ENCODE results near the gene S1PR5. TPM values are rescaled to one million over a fixed set of nuclear protein-coding genes. Genes with fewer than 3 reads are reported as not detected.
"Not testable (repeated sequence)": the region's sequence is repeated elsewhere in the genome, so short reads cannot be mapped to it uniquely, and the experiment has no call there.

S1PR5 gene
- total RNA-seq, 1 donor from 2014 or later = 0.83 TPM

GRCh38 chr19:10544242-10544752 is 27.1 kb upstream of the S1PR5 start:
- Mint-ChIP-seq H3K27ac (ENCODE audit: unreplicated experiment) (peak overlapping the region; percentile 71), H3K36me3 (ENCODE audit: unreplicated experiment) (peaks cover 2% of the 10 kb centered on the region), H3K9me3 (ENCODE audit: unreplicated experiment) (no peaks in the 10 kb centered on the region), H3K27me3 (ENCODE audit: unreplicated experiment) (no peaks in the 10 kb centered on the region), H3K4me1 (ENCODE audit: unreplicated experiment) (peaks cover 12% of the 10 kb centered on the region), H3K4me3 (ENCODE audit: unreplicated experiment) (peak overlapping the region; percentile 82)
- no peak for DNase-seq (ENCODE audit: extremely low spot score, unreplicated experiment)
- no peak for TF ChIP-seq CTCF (IDR thresholded peaks at IDR 0.05)

GRCh38 chr19:10543420-10544241 is 26.4 kb upstream of the S1PR5 start, which contains the start of gene ATG4D:
Gene ATG4D, plus strand, starts transcription at chr19:10543904. Its CDS starts 187 bp downstream, at chr19:10544091.
- peak; percentile 92 for DNase-seq (ENCODE audit: extremely low spot score, unreplicated experiment)
- Mint-ChIP-seq H3K36me3 (ENCODE audit: unreplicated experiment) (peaks cover 2% of the 10 kb centered on the region), H3K27ac (ENCODE audit: unreplicated experiment) (peak within 1 kb of the TSS; percentile 71)

GRCh38 chr19:10543059-10543419 is 25.8 kb upstream of the S1PR5 start:
- Mint-ChIP-seq H3K9me3 (ENCODE audit: unreplicated experiment) (no peaks in the 10 kb centered on the region), H3K4me3 (ENCODE audit: unreplicated experiment) (peak overlapping the region; percentile 72), H3K4me1 (ENCODE audit: unreplicated experiment) (peaks cover 12% of the 10 kb centered on the region), H3K27ac (ENCODE audit: unreplicated experiment) (no peak overlapping the region), H3K36me3 (ENCODE audit: unreplicated experiment) (peaks cover 2% of the 10 kb centered on the region), H3K27me3 (ENCODE audit: unreplicated experiment) (no peaks in the 10 kb centered on the region)
- TF ChIP-seq CTCF (IDR thresholded peaks at IDR 0.05) = no peak
- DNase-seq (ENCODE audit: extremely low spot score, unreplicated experiment) = no peak

More at GRCh38 chr19:10543420-10544241, 26.4 kb upstream of the S1PR5 start, which contains the start of gene ATG4D:
- H3K4me3 Mint-ChIP-seq (ENCODE audit: unreplicated experiment) = peak within 1 kb of the TSS; percentile 82
- no peaks in the 10 kb centered on the region for H3K9me3 Mint-ChIP-seq (ENCODE audit: unreplicated experiment)
- peaks cover 12% of the 10 kb centered on the region for H3K4me1 Mint-ChIP-seq (ENCODE audit: unreplicated experiment)
- no peak for TF ChIP-seq CTCF (IDR thresholded peaks at IDR 0.05)
- no peaks in the 10 kb centered on the region for H3K27me3 Mint-ChIP-seq (ENCODE audit: unreplicated experiment)

- H3K4me3 Mint-ChIP-seq (ENCODE audit: unreplicated experiment); H3K9me3 Mint-ChIP-seq (ENCODE audit: unreplicated experiment); H3K27me3 Mint-ChIP-seq (ENCODE audit: unreplicated experiment); H3K27ac Mint-ChIP-seq (ENCODE audit: unreplicated experiment); H3K4me1 Mint-ChIP-seq (ENCODE audit: unreplicated experiment); DNase-seq (ENCODE audit: extremely low spot score, unreplicated experiment); H3K36me3 Mint-ChIP-seq (ENCODE audit: unreplicated experiment): not testable (repeated sequence)
Observed at GRCh38 chr19:10539016-10539415, 21.8 kb upstream of the S1PR5 start.

- H3K36me3 Mint-ChIP-seq (ENCODE audit: unreplicated experiment) = no peaks in the 10 kb centered on the region
- DNase-seq (ENCODE audit: extremely low spot score, unreplicated experiment) = no peak
Observed at GRCh38 chr19:10538204-10538983, 21.1 kb upstream of the S1PR5 start.

More at GRCh38 chr19:10538204-10538983, 21.1 kb upstream of the S1PR5 start:
- H3K4me3 Mint-ChIP-seq (ENCODE audit: unreplicated experiment) = no peak overlapping the region
- no peak overlapping the region for H3K27ac Mint-ChIP-seq (ENCODE audit: unreplicated experiment)
- H3K9me3 Mint-ChIP-seq (ENCODE audit: unreplicated experiment) = no peaks in the 10 kb centered on the region
- no peaks in the 10 kb centered on the region for H3K27me3 Mint-ChIP-seq (ENCODE audit: unreplicated experiment)
- TF ChIP-seq CTCF (IDR thresholded peaks at IDR 0.05) = no peak
- peaks cover 10% of the 10 kb centered on the region for H3K4me1 Mint-ChIP-seq (ENCODE audit: unreplicated experiment)

All from osteocyte (in vitro differentiated cells).